ENCODE results near the gene TIMP3.

DNA sequence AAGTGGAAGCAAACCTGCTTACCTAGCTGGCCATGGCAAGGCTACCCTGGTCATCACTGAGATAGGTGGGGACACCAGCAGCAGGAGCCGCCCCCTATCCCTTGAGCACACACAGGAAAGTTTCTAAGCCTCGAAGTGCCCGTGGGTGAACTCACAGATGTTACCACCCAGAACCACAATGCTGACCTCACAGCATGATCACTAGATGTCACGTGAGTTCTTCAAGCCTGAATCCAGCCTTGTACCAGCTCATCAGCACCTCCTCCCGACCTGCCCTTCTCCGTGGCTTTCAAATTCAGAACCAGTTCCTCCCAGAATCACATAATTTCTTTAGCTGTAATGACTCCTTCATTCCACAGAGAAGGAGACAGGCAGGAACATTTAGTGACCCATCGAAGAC is 24.7 kb upstream of the TIMP3 start:
- TF ChIP-seq POLR2A (IDR thresholded peaks at IDR 0.05) (no peak), POLR2AphosphoS5 (IDR thresholded peaks at IDR 0.05) (no peak)

All from breast epithelium (tissue), 3 donors.